ENCODE measurements around the gene LSM4. TPM values are rescaled to one million over a fixed set of nuclear protein-coding genes. Genes with fewer than 3 reads are reported as not detected.

Gene LSM4
- total and polyA plus RNA-seq, 2 donors (not counting 1 experiment from before 2014, with no cell fraction given) = 50.9 to 124 TPM

DNA sequence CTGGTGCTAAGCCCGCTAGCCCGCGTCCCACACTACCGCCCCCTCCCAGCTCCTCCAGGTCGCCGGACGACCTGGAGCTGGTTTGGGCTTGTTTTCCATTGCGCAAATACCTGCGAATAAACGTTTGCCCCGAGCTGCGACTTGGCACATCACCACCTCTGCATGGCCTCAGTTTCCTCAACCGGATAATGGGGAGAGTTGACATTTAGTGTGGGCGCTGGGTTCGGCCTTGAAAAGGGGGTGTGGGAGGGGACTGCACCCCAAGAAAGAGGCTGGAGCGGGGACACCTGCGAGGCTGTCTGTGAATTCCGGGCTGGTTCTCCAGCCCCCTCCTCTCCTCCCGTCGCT is 30.4 kb downstream of the LSM4 start:
- no peak overlapping the region for H2AFZ ChIP-seq (ENCODE audit: low read length)
- H3K27me3 ChIP-seq (ENCODE audit: control insufficient read depth, insufficient read depth, low read length) = no peaks in the 10 kb centered on the region
- peak overlapping the region; percentile 91 for H3K27ac ChIP-seq (ENCODE audit: insufficient read depth, low read length)
- H3K79me2 ChIP-seq (ENCODE audit: control insufficient read depth, insufficient read depth, low read length) = no peaks in the 10 kb centered on the region
- H3K4me1 ChIP-seq (ENCODE audit: control insufficient read depth, extremely low read depth, insufficient read depth, low read length) = peaks cover 16% of the 10 kb centered on the region
- peak overlapping the region; percentile 54 to 76 (median 62) for H3K4me3 ChIP-seq (replicated peaks in 1 of 4; ENCODE audit: control extremely low read depth in 1 of 4, insufficient read depth in 1 of 4, low read depth in 3 of 4, low read length in 4 of 4)
- H3K9ac ChIP-seq (ENCODE audit: insufficient read depth, low read length) = peak overlapping the region; percentile 92
- H3K36me3 ChIP-seq (ENCODE audit: control insufficient read depth, insufficient read depth, low read length) = no peaks in the 10 kb centered on the region
- H3K9me3 ChIP-seq (ENCODE audit: control insufficient read depth, insufficient read depth, low read depth, low read length) = no peaks in the 10 kb centered on the region
- H3K4me2 ChIP-seq (ENCODE audit: extremely low read depth, insufficient read depth, low read length) = peak overlapping the region; percentile 97
- TF ChIP-seq EZH2 (IDR thresholded peaks at IDR 0.05; ENCODE audit: low read length, missing control alignments) (no peak), CTCF (conservative IDR thresholded peaks at IDR 0.05 in 1 of 2, IDR thresholded peaks at IDR 0.05 in 1 of 2; ENCODE audit: low read depth in 1 of 2, low read length in 2 of 2) (no peak)
- no peak for DNase-seq (ENCODE audit: low read depth in 2 of 2)
- no peaks in the 10 kb centered on the region for H4K20me1 ChIP-seq (ENCODE audit: control insufficient read depth, extremely low read depth, insufficient read depth, low read length)

DNA sequence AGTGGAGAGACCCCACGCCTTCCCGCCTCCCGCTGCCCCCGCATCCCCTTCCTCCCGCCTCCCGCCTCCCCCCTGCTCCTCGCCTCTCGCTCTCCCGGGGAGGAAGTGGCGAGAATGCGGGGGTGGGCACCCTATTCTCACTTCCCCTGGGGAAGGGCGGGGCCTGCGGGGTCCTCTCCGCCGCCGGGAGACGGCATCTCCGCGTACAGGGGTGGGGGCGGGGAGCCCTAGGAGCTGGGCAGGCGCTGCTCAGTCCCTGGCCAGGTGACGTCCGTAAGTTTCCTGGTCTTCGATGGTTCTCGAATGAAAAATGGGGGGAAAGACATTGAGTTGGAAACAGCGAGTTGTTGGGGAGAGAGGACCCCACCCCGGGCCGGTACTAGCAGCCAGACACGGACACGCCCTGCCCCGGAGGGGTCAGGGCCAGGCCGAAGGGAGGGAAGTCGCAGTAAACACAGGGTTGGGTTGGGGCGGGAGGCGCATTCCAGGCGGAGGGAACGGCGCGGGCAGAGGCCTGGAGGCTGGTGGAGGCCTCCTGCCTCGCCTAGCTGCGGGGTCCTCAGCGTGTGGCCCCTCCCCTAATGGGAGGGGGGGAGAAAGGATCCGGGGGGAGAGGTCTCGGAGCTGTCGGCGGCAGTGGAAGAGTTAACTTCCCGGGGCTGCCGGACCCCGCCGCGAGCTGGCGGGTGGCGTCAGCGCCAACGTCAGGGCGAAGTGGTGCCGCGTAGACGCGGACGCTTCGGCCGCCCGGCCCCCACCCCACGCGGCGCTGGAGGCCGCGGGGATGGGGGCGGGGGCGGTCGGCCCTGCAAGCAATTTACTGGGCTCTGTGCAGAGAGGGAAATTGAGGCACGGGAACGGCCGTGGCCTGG is 31.1 kb downstream of the LSM4 start:
- no peak for TF ChIP-seq EZH2 (IDR thresholded peaks at IDR 0.05; ENCODE audit: low read length, missing control alignments)
- Histone ChIP-seq H3K4me3 (replicated peaks in 1 of 4; ENCODE audit: control extremely low read depth in 1 of 4, insufficient read depth in 1 of 4, low read depth in 3 of 4, low read length in 4 of 4) (peak overlapping the region; percentile 54 to 76 (median 62)), H2AFZ (ENCODE audit: low read length) (peak overlapping the region; percentile 19), H4K20me1 (ENCODE audit: control insufficient read depth, extremely low read depth, insufficient read depth, low read length) (no peaks in the 10 kb centered on the region), H3K9ac (ENCODE audit: insufficient read depth, low read length) (peak overlapping the region; percentile 92), H3K9me3 (ENCODE audit: control insufficient read depth, insufficient read depth, low read depth, low read length) (no peaks in the 10 kb centered on the region), H3K27me3 (ENCODE audit: control insufficient read depth, insufficient read depth, low read length) (no peaks in the 10 kb centered on the region), H3K36me3 (ENCODE audit: control insufficient read depth, insufficient read depth, low read length) (no peaks in the 10 kb centered on the region), H3K79me2 (ENCODE audit: control insufficient read depth, insufficient read depth, low read length) (no peaks in the 10 kb centered on the region), H3K4me1 (ENCODE audit: control insufficient read depth, extremely low read depth, insufficient read depth, low read length) (peaks cover 16% of the 10 kb centered on the region), H3K27ac (ENCODE audit: insufficient read depth, low read length) (peak overlapping the region; percentile 91), H3K4me2 (ENCODE audit: extremely low read depth, insufficient read depth, low read length) (peak overlapping the region; percentile 97)
- peak; percentile 85 for DNase-seq (ENCODE audit: low read depth in 2 of 2)

DNA sequence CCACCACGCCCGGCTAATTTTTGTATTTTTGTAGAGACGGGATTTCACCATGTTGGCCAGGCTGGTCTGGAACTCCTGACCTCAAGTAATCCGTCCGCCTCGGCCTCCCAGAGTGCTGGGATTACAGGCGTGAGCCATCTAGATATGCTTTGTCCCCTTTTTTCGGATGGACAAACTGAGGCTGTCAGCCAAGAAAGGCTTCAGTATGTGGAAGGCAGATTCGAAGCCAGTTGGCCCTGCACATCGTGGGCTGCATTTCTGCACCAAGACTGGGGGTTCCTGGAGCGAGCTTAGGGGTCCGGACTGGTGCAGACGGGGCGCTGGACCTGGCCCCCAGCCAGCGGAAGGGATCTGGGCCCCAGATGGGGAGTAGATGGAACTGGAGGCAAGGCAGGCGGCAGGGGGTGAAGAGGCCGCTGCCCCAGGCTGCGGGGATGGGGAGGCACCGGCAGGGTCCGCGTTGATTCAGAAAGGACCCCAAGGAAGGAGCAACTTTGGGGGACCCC is 31.8 kb downstream of the LSM4 start:
- Histone ChIP-seq H3K9ac (ENCODE audit: insufficient read depth, low read length) (no peak overlapping the region), H3K4me2 (ENCODE audit: extremely low read depth, insufficient read depth, low read length) (no peak overlapping the region), H4K20me1 (ENCODE audit: control insufficient read depth, extremely low read depth, insufficient read depth, low read length) (no peaks in the 10 kb centered on the region), H3K4me3 (replicated peaks in 1 of 4; ENCODE audit: control extremely low read depth in 1 of 4, insufficient read depth in 1 of 4, low read depth in 3 of 4, low read length in 4 of 4) (peak overlapping the region in 2 of 4 experiments; percentile 26 to 62), H3K79me2 (ENCODE audit: control insufficient read depth, insufficient read depth, low read length) (no peaks in the 10 kb centered on the region), H2AFZ (ENCODE audit: low read length) (no peak overlapping the region), H3K27ac (ENCODE audit: insufficient read depth, low read length) (no peak overlapping the region), H3K9me3 (ENCODE audit: control insufficient read depth, insufficient read depth, low read depth, low read length) (no peaks in the 10 kb centered on the region), H3K36me3 (ENCODE audit: control insufficient read depth, insufficient read depth, low read length) (no peaks in the 10 kb centered on the region), H3K4me1 (ENCODE audit: control insufficient read depth, extremely low read depth, insufficient read depth, low read length) (peaks cover 19% of the 10 kb centered on the region), H3K27me3 (ENCODE audit: control insufficient read depth, insufficient read depth, low read length) (no peaks in the 10 kb centered on the region)
- DNase-seq (ENCODE audit: low read depth in 2 of 2) = no peak
- TF ChIP-seq EZH2 (IDR thresholded peaks at IDR 0.05; ENCODE audit: low read length, missing control alignments) = no peak
- TF ChIP-seq CTCF (conservative IDR thresholded peaks at IDR 0.05 in 1 of 2, IDR thresholded peaks at IDR 0.05 in 1 of 2; ENCODE audit: low read depth in 1 of 2, low read length in 2 of 2) = peak in 1 of 2 donors; percentile 12

All from fibroblast of lung (primary cell).